HG03520 (cell line): ENCODE results near the gene ITFG1.

Experiments
- ATAC-seq: cut with Tn5 transposase; IDR thresholded peaks from one replicate; pipeline ENCODE4 v1.9.1; 2021; ENCODE audit warnings: mild to moderate bottlenecking, moderate library complexity; ENCODE audit not compliant: unreplicated experiment

The ITFG1 gene

DNA sequence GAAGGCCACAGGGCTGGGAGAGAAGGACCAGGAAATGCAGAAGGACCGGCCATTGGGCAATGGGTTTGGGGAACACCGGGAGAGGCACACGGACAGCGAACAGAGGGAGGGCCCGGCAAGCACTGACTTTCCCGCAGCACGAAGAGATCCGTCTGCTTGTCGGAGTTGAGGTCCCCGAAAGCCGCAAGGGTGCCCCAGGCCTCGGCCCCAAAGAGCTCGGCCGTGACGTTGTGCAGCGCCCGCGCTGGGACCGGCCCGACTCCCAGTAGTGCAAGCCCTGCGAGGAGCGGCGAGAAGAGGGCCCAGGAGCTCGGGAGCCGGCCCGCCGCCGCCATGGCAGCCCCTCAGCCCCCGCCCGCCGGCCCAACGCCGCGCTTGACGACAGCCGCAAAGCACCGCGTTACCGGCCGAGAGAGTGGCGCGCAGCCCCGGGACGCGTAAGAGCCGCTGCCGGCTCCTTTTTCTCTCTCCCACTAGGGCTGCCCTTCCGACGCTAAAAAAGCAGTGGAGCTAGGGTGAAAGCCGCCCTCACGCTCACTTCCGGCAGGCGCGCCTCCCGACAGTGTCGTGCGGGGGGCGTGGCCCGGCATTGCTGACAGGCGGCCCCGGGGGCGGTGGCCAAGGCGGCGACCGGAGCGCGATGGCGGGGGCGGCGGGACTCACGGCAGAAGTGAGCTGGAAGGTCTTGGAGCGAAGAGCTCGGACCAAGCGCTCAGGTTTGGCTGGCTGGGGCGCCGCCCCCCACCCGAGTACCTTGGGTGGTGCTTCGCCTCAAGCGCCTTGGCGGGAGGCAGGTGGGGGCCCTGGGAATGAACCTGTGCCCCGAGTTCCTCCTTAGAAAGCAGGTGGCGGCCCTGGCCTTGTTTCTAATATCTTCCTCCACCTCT, at the start of gene ITFG1, which contains the start of gene PHKB:
Gene ITFG1, minus strand, starts transcription at position 353 of the 887 bp plus-strand sequence. Its CDS starts 18 bp downstream, at position 335.
Gene PHKB, plus strand, starts transcription at position 621 of the 887 bp plus-strand sequence. Its CDS starts 20 bp downstream, at position 641.
- peak; percentile 77 for ATAC-seq

DNA sequence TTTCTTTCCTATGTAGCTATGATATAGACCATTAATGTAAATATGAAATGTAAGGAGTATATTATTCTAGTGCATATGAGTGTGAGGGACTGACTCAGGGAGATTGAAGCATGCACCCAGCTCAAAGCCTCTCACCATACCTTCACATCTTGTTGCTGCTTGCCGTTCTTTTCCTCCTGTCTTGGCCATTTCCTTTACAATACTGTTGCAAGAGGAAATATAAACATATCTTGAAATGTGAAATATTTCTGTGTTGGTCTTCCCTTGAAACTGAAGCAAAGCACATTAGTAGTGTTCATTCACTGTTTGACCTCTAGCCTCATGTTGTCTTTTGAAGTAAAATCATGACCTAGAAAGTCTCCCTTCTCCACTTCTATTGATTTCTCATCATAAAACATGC, 46.8 kb upstream of the ITFG1 start:
- no peak for ATAC-seq

DNA sequence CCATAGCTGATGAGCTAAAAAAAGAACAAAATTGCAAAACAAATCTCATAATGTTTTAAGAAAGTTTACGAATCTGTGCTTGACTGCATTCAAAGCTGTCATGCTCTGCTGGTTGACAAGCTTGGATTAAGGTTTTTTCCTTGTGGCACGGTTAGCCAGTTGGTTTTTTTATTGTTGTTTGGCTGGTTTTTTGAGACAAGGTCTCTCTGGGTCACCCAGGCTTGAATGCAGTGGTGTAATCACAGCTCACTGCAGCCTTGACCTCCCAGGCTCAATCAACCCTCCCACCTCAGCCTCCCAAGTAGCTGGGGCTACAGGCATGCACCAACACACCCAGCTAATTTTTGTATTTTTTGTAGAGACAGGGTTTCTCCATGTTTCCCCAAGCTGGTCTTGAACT, 45.9 kb upstream of the ITFG1 start:
- ATAC-seq = no peak

DNA sequence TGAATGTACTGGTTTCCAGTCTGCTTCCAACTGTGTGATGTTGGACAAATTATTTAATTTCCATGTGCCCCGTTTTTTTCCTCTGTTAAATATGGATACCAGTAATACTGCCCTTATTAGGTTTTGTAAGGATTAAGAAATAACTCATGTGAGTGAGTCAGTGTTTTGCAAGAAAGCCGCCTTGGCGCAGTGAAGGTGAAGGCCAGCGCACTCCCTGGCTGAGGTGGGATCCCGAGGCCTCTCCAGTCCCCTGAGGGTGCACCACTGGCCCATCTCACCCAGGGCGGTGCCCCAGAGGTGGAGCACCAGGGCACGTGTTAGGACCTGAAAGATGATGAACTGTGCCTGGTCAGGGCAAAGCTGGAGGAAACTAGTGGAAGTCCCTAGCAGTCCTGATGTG, 43.7 kb upstream of the ITFG1 start:
- no peak for ATAC-seq

DNA sequence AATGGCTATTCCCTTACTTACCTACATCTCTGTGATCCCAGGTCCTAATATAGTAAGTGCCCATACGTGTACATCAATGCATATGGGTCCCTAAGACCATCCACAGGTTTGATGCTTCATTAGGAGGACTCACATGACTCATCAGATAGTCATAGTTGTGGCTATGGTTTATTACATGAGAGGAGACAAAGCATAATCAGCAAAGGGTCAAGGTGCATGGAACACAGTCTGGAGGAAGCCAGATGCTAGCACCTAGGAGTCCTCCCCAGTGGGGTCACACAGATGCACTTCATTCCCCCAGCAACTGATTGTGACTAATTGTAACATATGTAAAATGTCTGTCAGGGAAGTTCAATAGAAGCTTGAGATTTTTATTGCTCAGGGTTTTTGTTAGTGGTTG, 43.1 kb upstream of the ITFG1 start:
- no peak for ATAC-seq

DNA sequence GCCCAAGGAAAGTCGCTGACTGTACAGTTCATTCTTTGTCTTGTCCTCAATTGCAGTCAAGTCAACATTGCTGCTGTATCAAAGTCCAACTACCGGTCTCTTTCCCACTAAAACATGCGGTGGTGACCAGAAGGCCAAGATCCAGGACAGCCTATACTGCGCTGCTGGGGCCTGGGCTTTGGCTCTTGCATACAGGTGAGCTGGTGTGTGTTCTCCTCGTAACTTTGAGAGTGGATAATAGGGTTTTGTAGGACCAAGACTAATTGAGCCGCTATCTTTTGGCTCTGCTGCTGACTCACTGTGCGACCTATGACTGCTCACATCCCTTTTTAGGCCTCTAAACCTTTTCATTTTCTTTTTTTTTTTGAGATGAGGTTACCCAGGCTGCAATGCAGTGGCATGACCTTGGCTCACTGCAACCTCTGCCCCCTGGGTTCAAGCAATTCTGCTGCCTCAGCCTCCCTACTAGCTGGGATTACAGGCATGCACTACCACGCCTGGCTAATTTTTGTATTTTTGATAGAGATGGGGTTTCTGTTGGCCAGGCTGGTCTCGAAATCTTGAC, 38.9 kb upstream of the ITFG1 start:
- ATAC-seq = no peak

DNA sequence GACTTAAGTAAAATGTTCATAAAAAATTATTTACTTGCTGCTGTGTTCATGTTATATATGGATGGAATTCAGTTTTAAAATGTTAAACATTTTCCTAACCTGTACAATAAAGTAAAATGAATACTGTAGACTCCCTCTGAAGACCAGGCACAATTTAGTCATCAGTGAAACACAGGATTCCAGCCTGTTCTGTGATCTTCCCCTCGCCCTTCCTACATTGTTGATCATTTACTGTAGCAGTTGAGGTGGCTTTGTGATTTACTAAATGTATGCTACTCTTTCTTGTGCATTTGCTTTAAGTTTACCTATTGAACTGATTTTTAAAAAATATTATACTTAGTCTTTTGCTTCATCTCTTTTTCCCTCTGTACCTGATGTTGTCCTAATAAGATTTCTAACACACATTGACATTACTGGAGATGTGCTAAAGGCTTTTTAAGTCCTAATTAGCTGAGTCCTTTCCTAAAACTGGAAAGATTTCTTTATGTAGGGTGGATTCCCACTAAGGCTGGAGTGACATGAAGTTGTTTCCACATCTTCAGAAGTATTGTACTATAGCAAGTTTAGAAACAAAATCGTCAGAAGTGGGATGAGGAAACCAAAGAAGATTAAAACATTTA, 38.3 kb upstream of the ITFG1 start:
- no peak for ATAC-seq

DNA sequence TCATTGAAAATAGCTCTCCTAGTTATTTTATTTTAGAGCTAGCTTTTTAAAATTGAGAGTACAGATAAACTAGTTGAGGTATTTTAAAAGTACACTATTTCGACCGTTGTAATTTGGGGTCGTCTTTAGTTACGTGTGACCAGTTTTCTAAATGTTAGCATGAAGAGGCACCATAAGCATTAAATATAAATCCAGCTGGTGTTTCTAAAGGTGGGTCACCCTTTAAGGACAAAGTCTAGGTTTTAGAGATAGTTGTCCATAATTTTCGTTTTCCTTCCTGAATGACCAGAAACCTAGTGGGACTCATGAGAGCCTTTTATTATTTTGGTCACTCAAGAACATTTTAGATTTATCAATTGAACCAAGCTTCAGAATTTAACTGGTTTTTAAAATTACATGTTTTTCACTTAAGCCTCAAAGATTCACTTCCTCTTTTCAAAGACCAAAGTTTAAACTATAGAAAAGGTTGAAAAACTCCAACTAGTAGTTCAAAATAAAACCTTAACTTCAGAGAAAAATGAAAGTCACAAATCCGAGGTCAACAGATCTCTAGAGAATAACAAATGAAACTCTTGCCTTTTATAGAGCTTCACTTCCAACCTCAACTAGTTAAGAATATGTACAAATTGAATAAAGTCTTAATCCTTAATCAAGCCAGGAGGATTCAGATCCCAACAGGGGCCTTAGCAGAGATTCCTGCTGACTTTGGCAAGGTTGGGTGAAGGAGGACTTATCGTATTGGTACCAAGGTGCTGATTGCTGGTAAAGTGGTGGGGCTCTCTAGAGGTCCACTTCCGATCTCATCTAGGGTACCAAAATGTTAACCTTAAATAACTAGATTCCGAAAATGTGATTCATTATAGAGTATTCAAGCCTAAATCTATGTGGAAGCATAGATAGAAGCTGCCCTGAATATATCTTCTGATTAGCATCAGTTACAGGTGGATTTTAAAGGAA, 32.8 kb upstream of the ITFG1 start:
- ATAC-seq = peak; percentile 57

DNA sequence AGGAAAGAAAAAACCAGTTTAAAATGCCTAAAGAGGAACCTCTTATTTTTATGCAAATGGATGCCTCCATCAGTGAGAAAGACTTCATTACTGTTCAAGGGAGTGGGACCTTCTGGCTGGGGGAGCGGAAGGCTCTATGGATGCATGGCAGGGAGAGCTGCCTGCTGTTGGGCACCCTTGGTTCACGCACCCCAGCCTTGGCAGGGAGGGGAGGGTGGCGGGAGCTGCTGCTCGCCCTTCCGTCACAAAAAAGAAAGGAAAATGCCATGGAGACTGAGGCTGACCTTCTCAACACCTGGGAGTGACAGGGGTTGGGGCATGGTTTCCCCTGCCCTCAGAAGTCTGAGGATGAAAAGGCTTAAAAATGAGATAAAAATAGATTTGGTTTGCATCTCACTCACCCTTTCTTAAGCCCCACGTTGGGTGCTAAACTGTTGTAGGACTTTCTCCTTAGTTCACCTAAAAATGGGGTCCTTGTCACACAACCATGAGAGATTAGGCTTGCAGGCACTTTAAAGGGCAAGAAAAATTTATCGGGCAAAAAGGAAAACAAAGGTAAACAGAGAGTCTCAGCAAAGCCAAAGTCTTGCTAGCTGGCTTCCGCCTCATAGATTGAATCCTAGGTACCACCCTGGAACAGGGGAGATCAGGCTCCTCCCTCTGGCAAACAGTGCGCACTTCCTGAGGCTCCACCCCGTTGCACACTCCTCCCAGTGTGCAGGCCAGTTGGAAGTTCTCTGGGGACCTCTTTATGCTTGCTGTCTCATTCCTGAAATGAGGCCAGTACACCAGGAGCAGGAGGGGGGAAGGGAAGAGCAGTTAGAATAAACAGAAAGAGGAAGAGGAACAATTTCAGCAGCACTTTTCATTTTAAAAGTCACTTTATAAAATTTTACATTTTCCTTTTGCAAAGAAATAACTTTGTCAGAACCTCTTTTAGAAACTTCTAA, 31.8 kb upstream of the ITFG1 start:
- ATAC-seq = peak; percentile 72

DNA sequence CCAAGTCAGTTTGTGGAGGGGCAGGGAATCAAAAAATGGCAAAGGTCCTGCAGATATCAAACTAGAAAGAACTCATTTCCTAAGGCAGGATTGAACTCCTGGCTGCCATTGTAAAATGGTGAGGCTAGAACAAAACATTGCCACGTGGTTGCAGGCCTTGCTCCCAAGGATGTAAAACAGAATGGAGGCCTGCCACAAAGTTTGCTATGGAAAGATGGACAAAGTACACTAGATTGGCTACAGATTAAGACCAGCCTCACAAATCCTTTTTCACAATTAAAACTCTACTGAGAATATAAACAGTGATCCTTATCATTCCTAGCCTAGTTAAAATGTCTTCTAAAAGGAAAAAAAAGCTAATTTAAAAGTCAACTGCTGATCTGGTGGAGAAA, 31.2 kb upstream of the ITFG1 start:
- ATAC-seq = no peak

DNA sequence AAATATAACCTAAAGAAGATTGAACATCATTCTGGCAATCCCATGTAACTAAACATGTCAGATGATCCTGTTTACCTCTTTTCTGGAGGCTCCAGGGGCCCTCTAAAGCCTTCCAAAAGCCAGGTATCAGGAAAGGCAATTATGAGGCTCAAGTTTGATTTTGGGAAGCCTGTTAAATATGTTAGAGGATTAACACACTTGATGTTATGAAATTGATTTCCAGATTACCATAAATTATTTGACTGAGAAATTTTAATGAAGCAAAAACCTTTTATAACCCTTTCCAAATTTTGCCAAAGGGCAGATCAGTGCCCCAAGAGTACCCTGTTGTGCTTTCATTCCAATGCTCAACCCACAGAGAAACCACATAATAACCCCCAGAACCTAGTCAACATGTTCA, 29.6 kb upstream of the ITFG1 start:
- no peak for ATAC-seq

DNA sequence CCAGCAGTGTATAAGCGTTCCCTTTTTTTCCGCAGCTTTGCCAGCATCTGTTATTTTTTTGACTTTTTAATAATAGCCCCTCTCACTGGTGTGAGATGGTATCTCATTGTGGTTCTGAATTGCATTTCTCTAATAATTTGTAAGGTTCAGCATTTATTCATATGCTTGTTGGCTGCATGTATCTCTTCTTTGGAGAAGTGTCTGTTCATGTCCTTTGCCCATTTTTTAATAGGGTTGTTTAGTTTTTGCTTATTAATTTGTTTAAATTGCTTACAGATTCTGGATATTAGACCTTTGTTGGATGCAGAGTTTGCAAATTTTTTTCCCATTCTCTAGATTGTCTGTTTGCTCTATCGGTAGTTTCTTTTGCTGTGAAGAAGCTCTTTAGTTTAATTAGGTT, 27.2 kb upstream of the ITFG1 start:
- ATAC-seq = no peak

DNA sequence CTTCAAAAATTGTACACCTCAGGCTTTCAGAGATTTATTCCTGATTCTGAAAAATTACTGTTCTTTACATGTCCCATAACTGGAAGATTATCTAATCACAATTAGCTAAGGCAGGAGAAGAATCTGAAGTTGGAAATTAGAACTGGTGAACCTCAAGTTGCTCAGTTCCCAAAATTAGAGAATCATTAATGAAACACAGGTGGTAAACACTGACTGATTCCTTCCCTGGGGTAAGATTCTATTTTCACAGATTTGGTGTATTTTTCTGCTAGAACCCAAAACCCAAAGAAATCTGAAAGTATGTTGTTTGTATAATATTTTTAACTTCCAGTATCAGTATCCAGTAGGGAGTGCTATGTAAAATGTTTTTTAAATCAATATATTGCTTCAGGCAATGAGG, 26.0 kb upstream of the ITFG1 start:
- ATAC-seq = no peak

DNA sequence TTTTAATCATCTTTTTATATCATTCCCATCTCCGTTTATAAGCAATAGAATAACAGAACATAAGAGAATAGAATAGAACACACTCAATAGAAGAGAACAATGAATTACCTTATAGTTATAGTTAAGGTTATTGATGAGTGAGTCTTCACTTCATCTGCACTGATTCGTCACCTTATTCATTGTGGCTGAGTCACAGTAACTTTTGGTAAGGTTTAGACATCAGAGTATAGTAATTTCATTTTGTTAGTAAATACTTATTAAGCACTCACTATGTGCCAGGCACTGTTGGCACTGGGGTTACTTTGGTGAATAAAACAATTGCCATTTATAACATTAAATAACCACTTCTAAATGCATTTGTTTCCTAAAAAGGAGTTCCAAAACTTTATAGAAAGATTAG, 22.8 kb upstream of the ITFG1 start:
- no peak for ATAC-seq

DNA sequence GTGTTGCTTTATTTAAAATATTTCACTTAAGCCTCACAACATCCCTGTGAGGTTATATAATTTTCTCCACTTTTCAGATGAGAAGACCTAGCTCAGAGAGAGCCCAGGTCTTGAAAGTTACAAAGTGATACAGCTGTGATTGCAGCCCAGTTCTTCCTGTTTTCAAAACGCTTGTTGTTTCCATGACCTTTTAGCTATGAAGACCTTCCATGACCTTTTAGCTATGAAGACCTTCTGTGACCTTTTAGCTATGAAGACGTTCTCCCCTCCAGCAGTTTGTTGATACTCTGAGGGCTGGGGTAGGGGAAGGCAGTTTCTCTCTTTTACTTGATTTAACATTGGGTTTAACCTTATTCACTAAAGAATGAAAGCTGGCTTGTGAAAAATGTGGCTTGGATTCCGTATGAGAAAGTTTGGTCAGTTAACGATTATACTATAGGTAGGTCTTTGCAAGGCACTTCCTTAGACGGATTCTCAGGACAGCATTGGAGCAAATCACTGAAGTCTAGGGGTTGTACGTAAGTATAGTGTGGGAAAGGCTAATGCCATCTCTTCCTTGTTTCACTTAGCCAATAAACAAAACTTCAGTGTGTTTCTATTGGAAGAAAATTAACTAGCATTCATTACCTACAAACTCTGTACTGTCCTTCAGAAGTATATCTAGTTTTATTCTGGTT, 21.0 kb upstream of the ITFG1 start:
- ATAC-seq = no peak

DNA sequence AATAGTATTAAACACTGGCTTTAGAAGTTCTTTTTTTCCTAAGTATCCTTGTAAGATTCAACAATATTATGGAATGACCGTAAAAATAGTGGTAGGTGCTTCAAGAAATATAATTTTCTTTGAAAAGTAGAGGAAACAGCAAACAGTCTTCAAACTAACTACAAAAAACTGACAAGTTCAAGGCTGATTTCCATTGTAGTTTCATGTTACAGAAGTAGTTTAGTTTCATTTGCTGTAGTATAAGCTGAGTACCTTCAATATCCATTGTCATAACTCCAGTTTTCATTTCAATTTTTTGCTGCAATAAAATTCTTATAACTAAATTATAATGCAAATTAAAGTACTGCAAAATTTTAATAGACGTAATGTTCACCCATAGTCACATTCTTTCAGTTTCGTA, 19.5 kb upstream of the ITFG1 start:
- no peak for ATAC-seq

DNA sequence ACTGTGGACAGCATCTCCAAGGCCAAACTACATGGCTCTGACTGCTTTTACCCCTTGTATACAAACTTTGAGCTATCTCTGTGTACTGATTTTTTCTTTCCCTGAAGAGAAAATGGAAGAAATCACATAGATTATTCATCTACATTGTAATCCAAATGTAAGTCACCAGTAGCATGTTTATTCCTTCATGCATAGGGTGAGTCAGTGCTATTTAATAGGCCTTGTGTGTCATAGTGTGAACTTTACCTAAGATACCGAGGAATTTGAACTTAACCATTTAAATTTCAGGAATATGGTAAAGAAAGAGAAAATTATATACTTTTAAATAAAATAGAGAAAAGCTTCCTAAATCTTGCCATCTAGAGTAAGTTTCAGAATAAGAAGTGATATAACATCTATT, 16.8 kb upstream of the ITFG1 start:
- ATAC-seq = no peak

DNA sequence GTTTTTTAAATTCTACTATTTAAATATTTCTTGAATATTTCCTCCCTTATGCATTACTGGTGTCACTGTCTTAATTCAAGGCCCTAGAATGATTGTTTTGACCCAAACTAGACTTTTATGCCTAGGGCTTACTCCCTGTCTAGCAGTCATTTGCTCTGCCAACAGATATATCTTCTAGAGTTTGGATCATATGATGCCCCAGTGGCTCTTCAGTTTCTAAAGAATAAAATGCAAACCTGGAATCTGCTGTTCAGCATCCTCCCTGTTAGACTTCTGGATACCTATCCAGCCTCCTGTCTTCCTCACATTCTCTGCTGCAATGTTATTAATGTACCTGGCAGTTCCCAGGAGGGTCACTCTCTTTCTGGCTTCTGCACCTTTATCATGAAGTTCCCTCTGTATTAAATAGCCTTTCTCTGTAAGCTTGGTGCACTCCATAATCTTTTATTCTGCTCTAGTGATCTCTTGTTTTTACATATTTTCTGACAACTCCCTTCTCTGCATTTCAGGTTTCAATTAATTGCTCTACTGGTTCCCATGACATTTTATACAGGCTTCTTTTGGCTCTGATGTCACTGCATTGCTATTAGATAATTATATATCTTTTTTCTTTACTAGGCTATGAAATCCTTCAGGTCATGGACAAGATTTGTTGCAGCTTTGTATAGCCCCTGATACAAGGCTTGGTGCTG, 15.9 kb upstream of the ITFG1 start:
- no peak for ATAC-seq

DNA sequence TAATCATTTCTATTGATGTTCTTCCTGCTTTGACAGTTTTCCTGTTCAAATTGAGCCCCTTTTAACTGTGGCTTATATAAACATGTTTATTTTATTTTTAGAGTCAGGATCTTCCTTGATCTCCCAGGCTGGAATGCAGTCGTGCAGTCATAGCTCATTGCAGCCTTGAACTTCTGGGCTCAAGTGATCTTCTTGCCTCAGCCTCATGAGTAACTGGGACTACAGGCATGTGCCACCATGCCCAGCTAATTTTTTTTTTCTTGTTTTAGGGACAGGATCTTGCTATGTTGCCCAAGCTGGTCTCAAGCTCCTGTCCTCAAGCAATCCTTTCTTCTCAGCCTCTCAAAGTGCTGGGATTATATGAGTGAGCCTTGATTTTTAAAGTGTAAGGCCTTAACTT, 14.9 kb upstream of the ITFG1 start:
- ATAC-seq = no peak
